GM21381 (cell line): Measurements from ENCODE around the gene ZSWIM5.
"Not testable (repeated sequence)": the region's sequence is repeated elsewhere in the genome, so short reads cannot be mapped to it uniquely, and the experiment has no call there.

Source experiments
- ATAC-seq: cut with Tn5 transposase; IDR thresholded peaks from one replicate; pipeline ENCODE4 v1.9.1; 2021; ENCODE audit warnings: mild to moderate bottlenecking, moderate library complexity; ENCODE audit not compliant: unreplicated experiment

Gene ZSWIM5

GRCh38 chr1:45205011-45205909, 1.1 kb downstream of the ZSWIM5 start:
- peak; percentile 19 for ATAC-seq

DNA sequence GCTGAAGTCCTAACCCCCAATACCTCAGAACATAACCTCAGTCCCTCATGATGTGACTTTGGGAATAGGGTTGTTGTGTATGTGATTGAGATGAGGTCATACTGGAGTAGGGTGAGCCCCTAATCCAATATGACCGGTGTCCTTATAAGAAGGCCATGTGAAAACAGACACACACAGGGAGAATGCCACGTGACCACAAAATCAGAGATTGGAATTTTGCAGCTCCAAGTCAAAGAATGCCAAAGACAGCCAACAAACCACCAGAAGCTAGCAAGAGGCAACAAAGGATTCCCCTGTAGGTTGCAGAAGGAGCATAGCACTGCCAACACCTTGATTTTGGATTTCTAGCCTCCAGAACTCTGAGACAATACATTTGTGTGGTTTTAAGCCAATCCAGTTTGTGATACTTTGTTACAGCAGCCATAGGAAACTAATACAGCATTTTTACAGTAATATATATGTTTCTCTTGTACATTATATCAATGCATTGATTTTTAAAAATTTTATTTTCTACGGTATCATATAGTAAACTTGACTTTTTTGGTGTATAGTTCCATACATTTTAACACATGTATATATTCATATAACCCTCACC, 5.4 kb downstream of the ZSWIM5 start:
- no peak for ATAC-seq

GRCh38 chr1:45200435-45200834, 6.0 kb downstream of the ZSWIM5 start:
- ATAC-seq = no peak

GRCh38 chr1:45198185-45198584, 8.2 kb downstream of the ZSWIM5 start:
- ATAC-seq = no peak

DNA sequence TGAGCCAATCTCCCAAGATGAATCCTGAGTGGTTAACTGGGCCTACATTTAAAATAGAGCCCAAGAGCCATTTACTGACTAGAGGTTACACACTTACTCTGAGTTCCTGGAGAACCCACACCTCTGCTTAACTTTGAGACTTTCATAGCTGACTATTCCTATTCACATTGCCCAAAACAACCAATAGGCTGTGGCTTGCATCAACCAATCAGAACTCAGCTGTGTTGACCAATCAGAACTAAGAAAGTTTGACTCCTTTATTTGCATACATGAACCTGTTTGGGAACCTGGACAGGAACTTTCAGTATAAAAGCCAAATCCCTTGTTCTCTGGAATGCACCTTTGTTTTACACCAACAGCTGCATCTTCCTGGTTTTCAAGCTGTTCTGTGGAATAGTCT, 9.5 kb downstream of the ZSWIM5 start:
- ATAC-seq = no peak

DNA sequence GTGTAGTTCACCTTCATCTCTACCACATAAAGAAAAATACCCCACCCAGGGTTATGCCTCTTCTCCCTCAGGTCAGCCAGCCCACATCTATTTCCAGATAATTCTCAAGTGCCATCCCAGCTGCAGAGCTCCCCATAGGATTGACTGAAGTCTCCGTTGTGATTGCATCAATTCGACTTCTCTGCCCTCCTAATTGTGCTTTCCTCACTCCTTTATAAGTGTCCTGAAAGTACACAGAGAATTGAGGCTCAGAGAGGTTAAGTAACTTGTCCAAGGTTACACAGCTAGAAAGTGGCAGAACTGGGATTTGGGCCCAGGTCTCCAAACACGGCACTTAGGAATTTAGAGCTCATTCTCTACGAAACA, 15.0 kb downstream of the ZSWIM5 start:
- ATAC-seq = no peak

- no peak for ATAC-seq
Observed at GRCh38 chr1:45187725-45188124, 18.7 kb downstream of the ZSWIM5 start.

GRCh38 chr1:45179918-45180519, 26.4 kb downstream of the ZSWIM5 start:
- ATAC-seq = not testable (repeated sequence)

DNA sequence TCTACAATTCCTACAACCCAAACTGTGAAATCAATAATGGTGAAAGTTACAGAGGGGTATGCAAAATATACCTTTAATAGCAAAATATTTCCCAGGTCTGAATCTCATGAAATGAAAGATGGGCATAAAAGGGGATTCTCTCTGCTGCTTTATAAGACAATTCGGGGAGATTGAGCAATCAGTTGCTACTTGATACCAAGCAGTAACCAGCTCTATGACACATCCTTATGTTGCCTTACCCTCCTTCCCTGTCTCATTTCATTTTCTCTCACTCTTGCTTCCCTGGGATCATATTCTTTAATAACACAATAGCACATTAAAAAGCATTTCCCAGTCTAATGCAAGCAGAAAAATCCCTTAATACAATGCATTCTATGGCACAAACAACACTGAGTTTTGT, 29.0 kb downstream of the ZSWIM5 start:
- no peak for ATAC-seq

DNA sequence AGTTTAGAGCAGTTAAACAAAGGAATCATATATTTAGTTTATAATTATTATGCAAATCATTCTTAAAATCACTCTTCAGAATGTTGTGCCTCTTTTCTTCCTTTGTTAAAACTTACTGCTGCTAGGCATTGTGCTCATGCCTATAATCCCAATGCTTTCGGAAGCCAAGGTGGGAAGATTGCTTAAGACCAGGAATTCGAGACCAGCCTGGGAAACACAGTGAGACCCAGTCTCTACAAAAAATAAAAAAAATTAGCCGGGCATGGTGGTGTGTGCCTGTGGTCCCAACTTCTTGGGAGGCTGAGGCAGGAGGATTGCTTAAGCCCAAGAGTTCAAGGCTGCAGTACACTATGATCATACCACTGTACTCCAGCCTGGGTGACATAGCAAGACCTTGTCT, 33.6 kb downstream of the ZSWIM5 start:
- ATAC-seq = no peak

DNA sequence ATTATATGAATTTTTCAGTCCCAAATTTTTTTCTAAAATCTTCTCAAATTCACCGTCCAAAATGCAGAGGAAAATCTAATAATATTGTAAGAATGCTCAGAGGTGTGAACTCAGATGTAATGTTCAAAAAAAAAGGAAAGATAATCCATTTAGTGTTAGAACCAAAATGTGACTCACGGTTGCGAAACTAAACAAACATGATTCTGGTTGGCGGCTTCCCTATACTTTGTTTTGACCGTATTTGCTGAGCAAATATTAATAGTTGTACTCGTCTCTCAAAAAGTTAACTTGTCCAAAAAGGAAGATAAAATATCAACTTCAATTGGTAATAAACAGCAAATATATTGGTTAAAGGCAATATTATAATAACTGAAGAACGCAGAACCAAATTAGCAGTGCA, 34.4 kb downstream of the ZSWIM5 start:
- no peak for ATAC-seq

DNA sequence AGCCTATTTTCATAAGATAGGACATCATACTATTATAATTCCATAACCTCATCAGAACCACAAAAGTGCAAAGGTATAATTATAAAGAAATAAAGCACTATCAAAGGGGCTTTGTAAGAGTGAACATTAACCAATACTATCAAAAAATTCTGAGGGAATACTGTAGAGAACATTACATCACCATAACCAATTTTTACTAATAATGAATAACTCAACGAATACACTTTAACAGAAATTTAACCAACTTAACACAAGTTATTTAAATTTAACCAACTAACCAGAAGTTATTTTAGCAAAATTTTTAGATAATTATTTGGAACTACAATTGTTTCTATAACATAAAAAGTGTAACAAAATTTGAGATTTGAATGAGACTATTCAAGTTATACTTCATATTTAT, 34.8 kb downstream of the ZSWIM5 start:
- ATAC-seq = no peak

DNA sequence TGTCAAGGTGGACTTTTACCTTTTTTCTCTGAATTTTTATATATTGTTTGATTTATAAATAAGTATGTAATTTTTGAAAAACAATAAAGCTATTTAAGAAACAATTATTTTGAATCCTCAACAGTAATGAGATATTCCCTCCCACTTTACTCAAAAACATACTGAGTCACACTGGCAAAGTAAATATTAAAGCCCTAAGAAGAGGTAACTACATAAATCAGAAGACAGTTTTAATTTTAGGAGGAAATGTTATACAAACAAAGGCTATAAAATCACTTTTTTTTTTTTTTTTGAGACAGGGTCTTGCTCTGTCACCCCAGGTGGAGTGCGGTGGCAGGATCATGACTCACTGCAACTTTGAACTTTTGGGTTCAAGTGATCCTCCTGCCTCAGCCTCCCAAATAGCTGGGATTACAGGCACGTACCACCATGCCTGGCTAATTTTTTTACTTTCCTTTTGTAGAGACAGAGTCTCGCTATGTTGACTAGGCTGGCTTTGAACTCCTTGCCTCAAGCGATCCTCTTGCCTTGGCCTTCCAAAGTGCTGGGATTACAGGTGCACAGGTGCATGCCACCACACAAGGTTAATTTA, 36.2 kb downstream of the ZSWIM5 start:
- no peak for ATAC-seq

GRCh38 chr1:45167947-45168346, 38.5 kb downstream of the ZSWIM5 start:
- not testable (repeated sequence) for ATAC-seq

DNA sequence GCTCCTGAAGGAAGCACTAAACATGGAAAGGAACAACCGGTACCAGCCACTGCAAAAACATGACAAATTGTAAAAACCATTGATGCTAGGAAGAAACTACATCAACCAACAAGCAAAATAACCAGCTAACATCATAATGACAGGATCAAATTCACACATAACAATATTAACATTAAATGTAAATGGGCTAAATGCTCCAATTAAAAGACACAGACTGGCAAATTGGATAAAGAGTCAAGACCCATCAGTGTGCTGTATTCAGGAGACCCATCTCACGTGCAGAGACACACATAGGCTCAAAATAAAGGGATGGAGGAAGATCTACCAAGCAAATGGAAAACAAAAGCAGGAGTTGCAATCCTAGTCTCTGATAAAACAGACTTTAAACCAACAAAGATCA, 42.1 kb downstream of the ZSWIM5 start:
- not testable (repeated sequence) for ATAC-seq

DNA sequence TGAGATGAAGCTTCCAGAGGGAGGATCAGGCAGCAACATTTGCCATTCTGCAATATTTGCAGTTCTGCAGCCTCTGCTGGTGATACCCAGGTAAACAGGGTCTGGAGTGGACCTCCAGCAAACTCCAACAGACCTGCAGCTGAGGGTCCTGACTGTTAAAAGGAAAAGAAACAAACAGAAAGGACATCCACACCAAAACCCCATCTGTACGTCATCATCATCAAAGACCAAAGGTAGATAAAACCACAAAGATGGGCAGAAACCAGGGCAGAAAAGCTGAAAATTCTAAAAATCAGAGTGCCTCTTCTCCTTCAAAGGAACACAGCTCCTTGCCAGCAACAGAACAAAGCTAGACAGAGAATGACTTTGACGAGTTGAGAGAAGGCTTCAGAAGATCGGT, 43.3 kb downstream of the ZSWIM5 start:
- ATAC-seq = not testable (repeated sequence)

DNA sequence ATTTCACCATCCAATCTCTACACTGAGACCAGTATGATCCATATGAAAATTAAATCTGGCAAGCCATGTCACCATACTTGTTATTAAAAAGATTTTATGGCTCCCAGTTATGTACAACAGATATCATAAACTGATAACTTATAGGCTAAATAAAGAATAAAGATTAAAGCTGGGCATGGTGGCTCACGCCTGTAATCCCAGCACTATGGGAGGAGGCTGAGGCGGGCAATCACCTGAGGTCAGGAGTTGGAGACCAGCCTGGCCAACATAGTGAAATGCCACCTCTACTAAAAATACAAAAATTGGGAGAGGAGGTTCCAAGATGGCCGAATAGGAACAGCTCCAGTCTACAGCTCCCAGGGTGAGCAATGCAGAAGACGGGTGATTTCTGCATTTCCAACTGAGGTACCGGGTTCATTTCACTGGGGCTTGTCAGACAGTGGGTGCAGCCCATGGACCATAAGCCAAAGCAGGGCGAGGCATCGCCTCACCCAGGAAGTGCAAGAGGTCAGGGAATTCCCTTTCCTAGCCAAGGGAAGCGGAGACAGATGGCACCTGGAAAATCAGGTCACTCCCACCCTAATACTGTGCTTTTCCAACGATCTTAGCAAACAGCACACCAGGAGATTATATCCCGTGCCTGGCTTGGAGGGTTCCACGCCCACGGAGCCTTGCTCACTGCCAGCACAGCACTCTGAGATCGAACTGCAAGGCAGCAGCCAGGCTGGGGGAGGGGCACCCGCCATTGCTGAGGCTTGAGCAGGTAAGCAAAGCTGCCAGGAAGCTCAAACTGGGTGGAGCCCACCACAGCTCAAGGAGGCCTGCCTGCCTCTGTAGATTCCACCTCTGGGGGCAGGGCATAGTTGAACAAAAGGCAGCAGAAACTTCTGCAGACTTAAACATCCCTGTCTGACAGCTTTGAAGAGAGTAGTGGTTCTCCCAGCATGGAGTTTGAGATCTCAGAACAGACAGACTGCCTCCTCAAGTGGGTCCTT, 44.1 kb downstream of the ZSWIM5 start:
- ATAC-seq = not testable (repeated sequence)

- no peak for ATAC-seq
Observed at GRCh38 chr1:45155957-45156356, 50.4 kb downstream of the ZSWIM5 start.

- ATAC-seq = no peak
Observed at GRCh38 chr1:45155423-45155822, 51.0 kb downstream of the ZSWIM5 start.

DNA sequence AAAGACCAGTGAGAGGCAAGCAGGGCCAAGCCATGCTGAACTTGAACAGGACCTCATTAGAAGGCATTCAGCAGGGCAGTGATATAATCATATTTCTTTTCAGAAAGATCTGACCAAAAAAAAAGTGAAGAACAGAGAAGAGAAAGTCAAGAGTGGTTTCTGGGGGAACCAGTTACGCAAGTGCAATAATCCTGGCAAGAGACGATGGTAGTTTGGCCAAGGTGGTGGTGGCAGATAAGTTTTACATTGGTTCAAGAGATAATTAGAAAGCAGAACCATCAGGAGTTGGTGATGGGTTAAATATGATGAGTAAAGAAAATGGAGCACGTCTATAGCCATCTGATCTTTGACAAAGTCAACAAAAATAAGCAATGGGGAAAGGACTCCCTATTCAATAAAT, 54.3 kb downstream of the ZSWIM5 start:
- ATAC-seq = no peak
